ENCODE results near the gene ZNF205. TPM values are rescaled to one million over a fixed set of nuclear protein-coding genes. Genes with fewer than 3 reads are reported as not detected.

ZNF205 gene
- total RNA-seq, 1 donor from 2014 or later = 15.4 TPM

- H3K4me1 Mint-ChIP-seq (ENCODE audit: low read depth, unreplicated experiment) = peaks cover 14% of the 10 kb centered on the region
These were observed 2.6 kb downstream of the ZNF205 start for GRCh38 chr16:3115003-3115402.

DNA sequence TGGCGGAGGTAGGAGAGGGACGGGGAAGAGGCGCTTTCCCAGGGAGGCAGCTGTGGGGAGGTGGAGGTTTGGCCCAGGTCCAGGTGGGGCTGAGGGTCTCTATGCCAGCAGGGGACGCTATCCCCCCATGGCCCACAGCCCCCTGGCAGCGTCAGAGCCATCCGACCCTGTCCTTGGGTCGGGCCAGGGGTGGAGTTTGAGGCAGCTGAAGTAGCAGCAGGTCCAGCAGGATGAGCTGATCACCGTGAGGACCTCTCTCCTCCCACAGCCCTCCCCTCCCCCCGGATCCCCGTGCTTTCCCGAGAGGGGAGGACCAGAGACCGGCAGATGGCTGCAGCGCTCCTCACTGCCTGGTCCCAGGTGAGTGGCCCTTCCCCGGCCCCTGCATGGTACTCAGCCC lies 3.2 kb downstream of the ZNF205 start:
- no peaks in the 10 kb centered on the region for H3K27me3 ChIP-seq (ENCODE audit: insufficient read depth, low read length)
- Mint-ChIP-seq H3K27me3 (ENCODE audit: low read depth, unreplicated experiment) (no peaks in the 10 kb centered on the region), H3K4me3 (ENCODE audit: unreplicated experiment) (no peak overlapping the region), H3K4me1 (ENCODE audit: low read depth, unreplicated experiment) (peaks cover 14% of the 10 kb centered on the region), H3K27ac (ENCODE audit: unreplicated experiment) (no peak overlapping the region), H3K9me3 (ENCODE audit: unreplicated experiment) (no peaks in the 10 kb centered on the region), H3K36me3 (ENCODE audit: low read depth, unreplicated experiment) (no peaks in the 10 kb centered on the region)
- no peaks in the 10 kb centered on the region for H3K9me3 ChIP-seq (ENCODE audit: insufficient read depth, low read depth, low read length)
- peaks cover 16% of the 10 kb centered on the region for H3K4me1 ChIP-seq (ENCODE audit: insufficient read depth, low read length)
- H3K9ac ChIP-seq (ENCODE audit: low read length) = no peak overlapping the region
- H4K20me1 ChIP-seq (ENCODE audit: insufficient read depth, low read length) = peaks cover 12% of the 10 kb centered on the region
- H3K36me3 ChIP-seq (ENCODE audit: insufficient read depth, low read length) = peaks cover 3% of the 10 kb centered on the region
- no peak overlapping the region for H2AFZ ChIP-seq (ENCODE audit: low read depth, low read length)
- FAIRE-seq = no peak
- H3K4me2 ChIP-seq (ENCODE audit: low read length) = no peak overlapping the region
- no peak overlapping the region for H3K27ac ChIP-seq (ENCODE audit: low read depth, low read length)
- TF ChIP-seq EZH2 (IDR thresholded peaks at IDR 0.05; ENCODE audit: insufficient read depth, low read length) (no peak), CTCF (IDR thresholded peaks at IDR 0.05; ENCODE audit: insufficient read depth, low read depth, low read length) (no peak)
- H3K79me2 ChIP-seq (ENCODE audit: insufficient read depth, low read length) = peaks cover 22% of the 10 kb centered on the region
- no peak for DNase-seq (ENCODE audit: low read depth)
- H3K4me3 ChIP-seq (ENCODE audit: insufficient read depth, low read depth, low read length) = no peak overlapping the region

More at GRCh38 chr16:3115003-3115402, 2.6 kb downstream of the ZNF205 start:
- Mint-ChIP-seq H3K27ac (ENCODE audit: unreplicated experiment) (no peak overlapping the region), H3K27me3 (ENCODE audit: low read depth, unreplicated experiment) (no peaks in the 10 kb centered on the region), H3K36me3 (ENCODE audit: low read depth, unreplicated experiment) (no peaks in the 10 kb centered on the region), H3K4me3 (ENCODE audit: unreplicated experiment) (no peak overlapping the region), H3K9me3 (ENCODE audit: unreplicated experiment) (no peaks in the 10 kb centered on the region)
- no peak for FAIRE-seq
- Histone ChIP-seq H3K4me2 (ENCODE audit: low read length) (no peak overlapping the region), H3K4me1 (ENCODE audit: insufficient read depth, low read length) (peaks cover 16% of the 10 kb centered on the region), H2AFZ (ENCODE audit: low read depth, low read length) (no peak overlapping the region), H3K9ac (ENCODE audit: low read length) (no peak overlapping the region), H3K36me3 (ENCODE audit: insufficient read depth, low read length) (peaks cover 3% of the 10 kb centered on the region), H3K4me3 (ENCODE audit: insufficient read depth, low read depth, low read length) (no peak overlapping the region), H4K20me1 (ENCODE audit: insufficient read depth, low read length) (peaks cover 12% of the 10 kb centered on the region), H3K27ac (ENCODE audit: low read depth, low read length) (no peak overlapping the region), H3K9me3 (ENCODE audit: insufficient read depth, low read depth, low read length) (no peaks in the 10 kb centered on the region), H3K79me2 (ENCODE audit: insufficient read depth, low read length) (peaks cover 22% of the 10 kb centered on the region), H3K27me3 (ENCODE audit: insufficient read depth, low read length) (no peaks in the 10 kb centered on the region)
- TF ChIP-seq EZH2 (IDR thresholded peaks at IDR 0.05; ENCODE audit: insufficient read depth, low read length) (no peak), CTCF (IDR thresholded peaks at IDR 0.05; ENCODE audit: insufficient read depth, low read depth, low read length) (no peak)
- no peak for DNase-seq (ENCODE audit: low read depth)

- H4K20me1 ChIP-seq (ENCODE audit: insufficient read depth, low read length) = peaks cover 12% of the 10 kb centered on the region
- no peaks in the 10 kb centered on the region for H3K36me3 Mint-ChIP-seq (ENCODE audit: low read depth, unreplicated experiment)
- peaks cover 3% of the 10 kb centered on the region for H3K36me3 ChIP-seq (ENCODE audit: insufficient read depth, low read length)
- peaks cover 14% of the 10 kb centered on the region for H3K4me1 Mint-ChIP-seq (ENCODE audit: low read depth, unreplicated experiment)
- H3K27me3 Mint-ChIP-seq (ENCODE audit: low read depth, unreplicated experiment) = no peaks in the 10 kb centered on the region
- FAIRE-seq = no peak
- no peak overlapping the region for H3K27ac Mint-ChIP-seq (ENCODE audit: unreplicated experiment)
- H3K4me3 ChIP-seq (ENCODE audit: insufficient read depth, low read depth, low read length) = no peak overlapping the region
- TF ChIP-seq CTCF (IDR thresholded peaks at IDR 0.05; ENCODE audit: insufficient read depth, low read depth, low read length) (no peak), EZH2 (IDR thresholded peaks at IDR 0.05; ENCODE audit: insufficient read depth, low read length) (no peak)
- no peaks in the 10 kb centered on the region for H3K27me3 ChIP-seq (ENCODE audit: insufficient read depth, low read length)
- H3K79me2 ChIP-seq (ENCODE audit: insufficient read depth, low read length) = peaks cover 14% of the 10 kb centered on the region
- no peak overlapping the region for H3K9ac ChIP-seq (ENCODE audit: low read length)
- H3K27ac ChIP-seq (ENCODE audit: low read depth, low read length) = no peak overlapping the region
- no peak overlapping the region for H2AFZ ChIP-seq (ENCODE audit: low read depth, low read length)
- H3K9me3 Mint-ChIP-seq (ENCODE audit: unreplicated experiment) = no peaks in the 10 kb centered on the region
- no peak overlapping the region for H3K4me3 Mint-ChIP-seq (ENCODE audit: unreplicated experiment)
- H3K4me1 ChIP-seq (ENCODE audit: insufficient read depth, low read length) = peaks cover 10% of the 10 kb centered on the region
- DNase-seq (ENCODE audit: low read depth) = no peak
- no peaks in the 10 kb centered on the region for H3K9me3 ChIP-seq (ENCODE audit: insufficient read depth, low read depth, low read length)
- no peak overlapping the region for H3K4me2 ChIP-seq (ENCODE audit: low read length)
These were observed 5.9 kb downstream of the ZNF205 start for GRCh38 chr16:3118204-3118790.
